HCT116 (cell line): ENCODE data around the gene HHAT. TPM values are rescaled to one million over a fixed set of nuclear protein-coding genes. Genes with fewer than 3 reads are reported as not detected.

ENCODE experiments used
- ATAC-seq: fragments of 200-7000 bp; cut with Tn5 transposase; 2 replicates; pipeline ENCODE4 v1.9.1; 2020; ENCODE audit warnings: mild to moderate bottlenecking, moderate library complexity
- BruUV-seq: library from RNA; stranded (reverse); fragments of 400-500 nt; replicated peaks from 2 replicates; lab custom pipeline; 2021; lab: Mats Ljungman, UMichigan
- CTCF ChIA-PET: fragments of 300-600 bp; sonication (Branson Sonifier 250); formaldehyde crosslinking; loops from one replicate; lab custom pipeline; 2021; ENCODE audit warnings: antibody characterized with exemption; lab: Charles Lee
- POLR2A ChIA-PET: fragments of 300-600, 350-600 bp; sonication (Branson Sonifier 250); formaldehyde crosslinking; loops from one replicate; lab custom pipeline; 2021; ENCODE audit warnings: antibody characterized with exemption; lab: Charles Lee
- RAD21 ChIA-PET, 2 experiments: fragments of 300-600 bp; sonication (Branson Sonifier 250); formaldehyde crosslinking; loops; one replicate each; lab custom pipeline; 2023; ENCODE audit warnings: low total read pairs in 2 of 2; ENCODE audit not compliant: uncharacterized antibody in 2 of 2, unreplicated experiment in 2 of 2, low non-redundant PET in 1 of 2; lab: Charles Lee
- DNase-seq: peaks from one replicate; pipeline ENCODE4 v3.0.0-alpha.2; 2010; ENCODE audit warnings: low read depth, low spot score
- H2AFZ ChIP-seq: fragments of 200-600 bp; shearing (Covaris generic), sonication (generic); 2 replicates; pipeline ENCODE4 v1.6.1; 2017; ENCODE audit warnings: low read depth, mixed run types, mixed read lengths, antibody characterized with exemption, low read length; ENCODE audit not compliant: poor library complexity, severe bottlenecking
- H3K27ac ChIP-seq: 2 replicates; pipeline ENCODE4 v1.5.1; 2012; ENCODE audit warnings: low read depth, low read length
- H3K27me3 ChIP-seq: fragments of 200-600 bp; sonication (generic); 2 replicates; pipeline ENCODE4 v1.6.1; 2016; ENCODE audit warnings: mixed run types, low read length, mixed read lengths; ENCODE audit not compliant: insufficient read depth
- H3K36me3 ChIP-seq, 2 experiments: fragments of 200-500 bp in 1 of 2; fragments of 200-600 bp in 1 of 2; sonication (Bioruptor generic) in 1 of 2; sonication (generic) in 1 of 2; 2 replicates each; pipeline versions ENCODE4 v1.5.1 to v1.6.1; 2014 to 2016; ENCODE audit warnings: low read length in 2 of 2, inconsistent platforms in 1 of 2, mixed read lengths in 1 of 2, mixed run types in 1 of 2; ENCODE audit not compliant: insufficient read depth in 2 of 2, control insufficient read depth in 1 of 2
- H3K4me1 ChIP-seq, 2 experiments: fragments of 200-600 bp in 1 of 2; sonication (generic) in 1 of 2; 2 replicates each; pipeline versions ENCODE4 v1.5.1 to v1.6.1; 2012 to 2017; ENCODE audit warnings: low read length in 2 of 2, inconsistent platforms in 1 of 2, mild to moderate bottlenecking in 1 of 2, mixed read lengths in 1 of 2, mixed run types in 1 of 2, moderate library complexity in 1 of 2; ENCODE audit not compliant: insufficient read depth in 2 of 2, control insufficient read depth in 1 of 2
- H3K4me2 ChIP-seq: fragments of 200-600 bp; sonication (generic); 2 replicates; pipeline ENCODE4 v1.6.1; 2017; ENCODE audit warnings: mixed run types, low read length, mixed read lengths
- H3K4me3 ChIP-seq, 2 experiments: fragments of 200-600 bp in 1 of 2; sonication (generic) in 1 of 2; replicated peaks in 1 of 2; 2 replicates each; pipeline ENCODE4 v1.5.1; 2011 to 2016; ENCODE audit warnings: low read length in 2 of 2, control low read depth in 1 of 2, low read depth in 1 of 2, mild to moderate bottlenecking in 1 of 2, mixed read lengths in 1 of 2, mixed run types in 1 of 2
- H3K79me2 ChIP-seq: fragments of 200-600 bp; sonication (generic); 2 replicates; pipeline ENCODE4 v1.6.1; 2017; ENCODE audit warnings: mild to moderate bottlenecking, mixed run types, low read length, moderate library complexity, mixed read lengths; ENCODE audit not compliant: insufficient read depth
- H3K9ac ChIP-seq: fragments of 200-600 bp; sonication (generic); 2 replicates; pipeline ENCODE4 v1.6.1; 2016; ENCODE audit warnings: low read length, mixed read lengths
- H3K9me2 ChIP-seq: fragments of 200-600 bp; sonication (generic), shearing (Covaris generic); 2 replicates; pipeline ENCODE4 v1.6.1; 2017; ENCODE audit warnings: mixed run types, mild to moderate bottlenecking, moderate library complexity; ENCODE audit not compliant: insufficient read depth
- H3K9me3 ChIP-seq, 2 experiments: fragments of 200-500 bp in 1 of 2; fragments of 200-600 bp in 1 of 2; sonication (Bioruptor generic) in 1 of 2; sonication (generic) in 1 of 2; 2 replicates each; pipeline ENCODE4 v1.6.1; 2014 to 2017; ENCODE audit warnings: low read length in 2 of 2, mixed read lengths in 2 of 2, inconsistent platforms in 1 of 2, low read depth in 1 of 2, mild to moderate bottlenecking in 1 of 2, mixed run types in 1 of 2, moderate library complexity in 1 of 2; ENCODE audit not compliant: control insufficient read depth in 1 of 2, insufficient read depth in 1 of 2
- H4K20me1 ChIP-seq: fragments of 200-600 bp; sonication (generic), shearing (Covaris generic); 2 replicates; pipeline ENCODE4 v1.6.1; 2017; ENCODE audit warnings: mixed run types, mild to moderate bottlenecking, moderate library complexity; ENCODE audit not compliant: insufficient read depth
- ATF3 ChIP-seq: IDR thresholded peaks from 2 replicates; pipeline ENCODE4 v1.6.1; 2012
- EGR1 ChIP-seq: IDR thresholded peaks from 2 replicates; pipeline ENCODE4 v1.6.1; 2012; ENCODE audit warnings: low read depth
- EZH2 ChIP-seq: fragments of 200-600 bp; sonication (generic); IDR thresholded peaks from 2 replicates; pipeline ENCODE4 v1.6.1; 2017; ENCODE audit warnings: antibody characterized with exemption, mixed run types
- EZH2phosphoT487 ChIP-seq: fragments of 200-600 bp; IDR thresholded peaks from 2 replicates; pipeline ENCODE4 v1.6.1; 2018; ENCODE audit warnings: antibody characterized with exemption, borderline replicate concordance
- FOSL1 ChIP-seq: IDR thresholded peaks from 2 replicates; pipeline ENCODE4 v1.6.1; 2012; ENCODE audit warnings: low read depth
- JUND ChIP-seq: IDR thresholded peaks from 2 replicates; pipeline ENCODE4 v1.6.1; 2012
- MAX ChIP-seq: IDR thresholded peaks from 2 replicates; pipeline ENCODE4 v1.6.1; 2012
- POLR2AphosphoS5 ChIP-seq: IDR thresholded peaks from 2 replicates; pipeline ENCODE4 v1.6.1; 2011; ENCODE audit warnings: mild to moderate bottlenecking, low read depth, low read length, moderate library complexity
- RAD21 ChIP-seq: IDR thresholded peaks from 2 replicates; pipeline ENCODE4 v1.6.1; 2012; ENCODE audit warnings: low read depth, mild to moderate bottlenecking
- SIN3A ChIP-seq: IDR thresholded peaks from 2 replicates; pipeline ENCODE4 v1.6.1; 2012; ENCODE audit warnings: low read depth
- SP1 ChIP-seq: IDR thresholded peaks from 2 replicates; pipeline ENCODE4 v1.6.1; 2012; ENCODE audit warnings: low read depth
- SRF ChIP-seq: IDR thresholded peaks from 2 replicates; pipeline ENCODE4 v1.6.1; 2012; ENCODE audit warnings: low read depth
- TCF7L2 ChIP-seq: IDR thresholded peaks from 2 replicates; pipeline ENCODE4 v1.7.0; 2011; ENCODE audit warnings: borderline replicate concordance, inconsistent platforms; ENCODE audit not compliant: insufficient read depth, insufficient read length; ENCODE audit errors: extremely low read depth
- YY1 ChIP-seq: IDR thresholded peaks from 2 replicates; pipeline ENCODE4 v1.6.1; 2011; ENCODE audit warnings: low read length, low read depth, moderate library complexity, mild to moderate bottlenecking; ENCODE audit not compliant: insufficient replicate concordance; ENCODE audit errors: extremely low read depth
- ZNF274 ChIP-seq: fragments of 200-500 bp; sonication (Bioruptor generic); IDR thresholded peaks from 2 replicates; pipeline ENCODE4 v1.6.1; 2014; ENCODE audit warnings: mild to moderate bottlenecking, low read depth, low read length, inconsistent platforms
- intact Hi-C: fragments of 100-400 bp; cut with micrococcal nuclease; formaldehyde crosslinking; loops from 2 replicates; pipeline ENCODE4 v1.10.0; 2022
- total RNA-seq: library from RNA; stranded (reverse); gene quantifications from one replicate; pipeline ENCODE4 v1.2.1, GENCODE V29; 2021; ENCODE audit not compliant: unreplicated experiment

HHAT gene
- total RNA-seq, 1 experiment from 2014 or later: 2.7 TPM

DNA sequence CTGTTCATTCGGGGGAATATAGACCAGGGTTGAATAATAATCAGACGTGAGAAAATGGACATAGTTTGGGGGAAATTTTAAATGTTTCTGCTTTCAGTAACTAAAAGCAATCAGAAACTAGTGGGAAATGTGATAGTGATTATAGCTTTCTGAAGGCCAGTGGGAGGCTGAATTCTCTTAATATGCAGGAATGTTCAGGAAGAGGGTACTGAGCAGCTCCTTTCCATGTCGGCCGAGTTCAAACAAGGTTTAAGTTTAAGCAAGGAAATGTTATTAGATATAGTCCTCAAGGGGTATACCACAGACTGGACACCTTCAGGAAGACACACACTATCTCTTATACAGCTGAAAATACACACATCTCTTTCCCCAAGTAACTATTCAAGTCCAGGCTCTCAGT, 105.5 kb downstream of the HHAT start:
- CTCF ChIA-PET: no interaction called here
- Histone ChIP-seq H3K9me2 (no peaks in the 10 kb centered on the region), H3K9me3 (no peaks in the 10 kb centered on the region), H4K20me1 (no peaks in the 10 kb centered on the region), H3K9ac (no peak overlapping the region), H3K79me2 (no peaks in the 10 kb centered on the region), H3K4me3 (no peak overlapping the region), H3K27ac (no peak overlapping the region), H3K4me2 (no peak overlapping the region), H3K4me1 (peaks cover 0 to 2% of the 10 kb centered on the region in 2 experiments; a peak in 1 of 4 replicates), H3K27me3 (peaks cover 4% of the 10 kb centered on the region; the same call in 1 of the 2 replicates), H3K36me3 (no peaks in the 10 kb centered on the region), H2AFZ (no peak overlapping the region)
- RAD21 ChIA-PET: no interaction called here
- DNase-seq: no peak
- intact Hi-C loops: no loop called here
- TF ChIP-seq ZNF274 (no peak), FOSL1 (no peak), SRF (no peak), EZH2 (no peak), RAD21 (no peak), YY1 (no peak)
- ATAC-seq: no peak
- POLR2A ChIA-PET: no interaction called here
- BruUV-seq: no TSS peak

DNA sequence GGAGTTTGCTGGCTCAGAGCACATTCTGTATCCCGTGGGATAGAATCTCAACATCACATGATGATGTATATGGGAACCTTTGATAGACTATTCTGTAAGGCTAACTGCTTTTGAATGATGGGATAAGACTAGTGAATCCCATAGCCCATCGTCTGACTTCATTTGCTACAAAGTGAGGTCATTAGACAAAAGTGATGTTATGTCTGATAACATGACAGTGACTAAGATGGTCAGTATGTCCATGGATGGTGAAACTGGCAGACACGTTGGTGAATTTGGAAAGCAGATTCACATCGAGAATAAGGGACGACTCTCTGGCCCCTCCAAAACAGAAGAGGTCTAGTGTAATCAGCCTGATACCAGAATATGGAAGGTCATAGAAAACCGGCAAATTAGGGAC, 108.4 kb downstream of the HHAT start:
- no peaks in the 10 kb centered on the region for H3K79me2 ChIP-seq
- H3K9ac ChIP-seq: no peak overlapping the region
- H3K27ac ChIP-seq: no peak overlapping the region
- intact Hi-C loops: no loop called here
- H3K4me2 ChIP-seq: no peak overlapping the region
- H3K36me3 ChIP-seq: no peaks in the 10 kb centered on the region
- ChIA-PET POLR2A (no interaction called here), CTCF (no interaction called here), RAD21 (no interaction called here)
- BruUV-seq: no TSS peak
- no peak for DNase-seq
- no peak for TF ChIP-seq SIN3A
- no peak for TF ChIP-seq EGR1
- TF ChIP-seq MAX: no peak
- TF ChIP-seq TCF7L2: no peak
- TF ChIP-seq SP1: no peak
- TF ChIP-seq POLR2AphosphoS5: no peak
- TF ChIP-seq JUND: no peak
- TF ChIP-seq EZH2phosphoT487: no peak
- TF ChIP-seq ATF3: no peak
- no peaks in the 10 kb centered on the region for H3K9me3 ChIP-seq
- no peak for ATAC-seq
- H3K4me1 ChIP-seq: peaks cover 0 to 6% of the 10 kb centered on the region in 2 experiments; a peak in 1 of 4 replicates
- H2AFZ ChIP-seq: no peak overlapping the region
- H3K4me3 ChIP-seq: no peak overlapping the region
- H4K20me1 ChIP-seq: no peaks in the 10 kb centered on the region
- H3K27me3 ChIP-seq: no peaks in the 10 kb centered on the region
- H3K9me2 ChIP-seq: no peaks in the 10 kb centered on the region
